ENCODE data around the gene IFFO2.
"Not testable (repeated sequence)": the region's sequence is repeated elsewhere in the genome, so short reads cannot be mapped to it uniquely, and the experiment has no call there.

Gene IFFO2

GRCh38 chr1:18871401-18872070, 84.9 kb downstream of the IFFO2 start:
- DNase-seq, result no peak

DNA sequence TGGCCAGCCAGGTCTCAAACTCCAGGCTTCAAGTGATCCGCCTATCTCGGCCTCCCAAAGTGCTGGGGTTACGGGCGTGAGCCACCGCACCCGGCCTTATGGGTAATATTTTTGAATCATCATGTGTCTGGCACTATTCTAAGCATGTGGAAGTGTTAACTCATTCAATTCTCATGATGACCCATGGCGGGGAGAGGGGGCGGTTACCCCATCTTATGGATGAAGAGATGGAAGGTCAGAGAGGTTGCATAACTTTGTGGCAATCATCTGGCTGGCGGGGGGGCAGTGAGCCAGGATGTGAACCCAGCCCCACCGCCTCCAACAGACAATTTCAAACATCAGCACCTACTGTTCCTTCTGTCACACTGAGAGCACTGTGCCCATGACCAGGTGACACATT, 85.5 kb downstream of the IFFO2 start:
- DNase-seq, result no peak

DNA sequence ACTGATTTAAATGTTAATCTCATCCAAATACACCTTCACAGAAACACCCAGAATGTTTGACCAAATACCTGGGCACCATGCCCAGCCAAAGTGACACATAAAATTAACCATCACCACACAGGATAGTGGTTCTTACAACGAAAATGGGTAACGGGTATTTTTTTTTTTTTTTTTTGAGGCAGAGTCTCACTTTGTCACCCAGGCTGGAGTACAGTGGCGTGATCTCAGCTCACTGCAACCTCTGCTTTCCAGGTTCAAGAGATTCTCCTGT, 85.9 kb downstream of the IFFO2 start:
- not testable (repeated sequence) for DNase-seq

DNA sequence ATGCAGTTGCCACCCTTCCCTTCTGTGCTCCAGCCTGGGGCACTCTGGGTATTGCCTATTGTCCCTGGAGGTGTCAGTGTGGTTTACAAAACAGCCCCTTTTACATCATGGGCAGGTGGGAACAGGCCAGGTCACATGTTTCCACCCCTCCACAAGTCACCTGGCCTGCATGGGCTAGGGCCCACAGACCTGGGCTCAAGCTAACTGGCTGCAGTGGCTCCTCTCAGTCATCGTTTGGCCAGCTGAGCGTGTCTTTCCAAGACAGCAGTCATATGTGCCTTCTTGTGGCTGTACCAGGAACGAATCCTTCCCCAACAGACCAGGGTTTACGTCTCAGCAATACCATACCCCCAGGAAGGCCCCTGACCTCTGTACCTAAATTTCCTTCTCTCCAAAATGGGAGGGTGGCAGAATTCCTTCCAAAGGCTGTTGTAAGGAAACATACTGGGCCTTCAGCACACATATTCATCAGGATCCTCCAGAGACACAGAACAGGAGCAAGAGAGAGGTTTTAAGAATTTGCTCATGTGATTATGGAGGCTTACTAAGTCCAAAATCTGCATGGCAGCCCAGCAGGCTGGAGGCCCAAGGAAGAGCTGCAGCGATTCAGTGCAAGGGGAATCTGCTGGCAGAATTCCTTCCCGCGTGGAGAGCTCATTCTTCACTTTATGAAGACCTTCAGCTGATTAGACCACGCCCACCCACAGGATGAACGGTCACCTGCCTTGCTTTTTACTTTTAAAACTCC, 86.5 kb downstream of the IFFO2 start:
- no peak for DNase-seq

- DNase-seq, result no peak
These were observed 87.6 kb downstream of the IFFO2 start for GRCh38 chr1:18868801-18869424.

- no peak for DNase-seq
These were observed 88.1 kb downstream of the IFFO2 start for GRCh38 chr1:18868354-18868753.

- no peak for DNase-seq
These were observed 89.6 kb downstream of the IFFO2 start for GRCh38 chr1:18866846-18867245.

- DNase-seq, result no peak
These were observed 90.2 kb downstream of the IFFO2 start for GRCh38 chr1:18866314-18866713.

- no peak for DNase-seq
These were observed 91.3 kb downstream of the IFFO2 start for GRCh38 chr1:18865176-18865575.

- no peak for DNase-seq
These were observed 94.9 kb downstream of the IFFO2 start for GRCh38 chr1:18861590-18861989.

DNA sequence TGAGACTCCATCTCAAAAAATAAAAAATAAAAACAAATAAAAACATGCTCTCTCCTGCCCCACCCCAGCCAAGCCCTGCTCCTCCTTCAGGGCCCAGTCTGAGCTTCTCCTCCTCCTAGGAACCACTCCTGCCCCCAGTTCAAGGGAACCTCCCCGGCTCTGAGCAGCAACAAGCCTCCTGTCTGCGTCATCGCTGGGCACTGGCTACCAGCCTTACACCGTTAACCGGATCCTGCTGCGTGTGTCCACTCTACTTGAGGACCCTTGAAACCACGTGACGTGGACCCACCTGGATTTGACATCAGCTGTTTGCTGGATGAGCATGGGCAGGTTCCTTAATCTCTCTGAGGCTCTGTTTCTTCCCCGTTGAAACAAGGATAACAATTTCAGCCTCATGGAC, 95.4 kb downstream of the IFFO2 start:
- no peak for DNase-seq

- no peak for DNase-seq
These were observed 96.9 kb downstream of the IFFO2 start, which contains the start of gene TAS1R2 for GRCh38 chr1:18859560-18859959. TAS1R2 (minus strand) TSS chr1:18859660; CDS start chr1:18859660, 0 bp downstream.

- no peak for DNase-seq
These were observed 98.3 kb downstream of the IFFO2 start for GRCh38 chr1:18858070-18858688.

- DNase-seq, result no peak
These were observed 100.0 kb downstream of the IFFO2 start for GRCh38 chr1:18856435-18856834.

DNA sequence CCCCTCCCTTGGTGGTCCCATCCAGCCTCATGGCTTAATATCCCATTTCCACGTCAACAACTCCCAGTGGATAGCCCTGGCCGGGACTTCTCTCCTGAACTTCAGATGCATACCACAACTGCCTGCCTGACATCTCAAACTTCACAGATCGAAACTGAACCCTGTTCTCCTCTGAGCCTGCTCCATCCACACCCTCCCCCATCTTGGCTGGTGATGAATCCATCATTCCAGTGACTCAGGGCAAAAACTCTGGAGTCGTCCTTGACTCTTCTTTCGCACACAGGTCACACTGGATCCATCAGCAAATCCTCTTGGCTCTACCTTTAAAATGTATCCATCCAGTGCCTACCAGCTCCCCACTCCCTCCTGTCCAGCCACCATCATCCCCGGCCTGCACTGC, 100.9 kb downstream of the IFFO2 start:
- DNase-seq, result peak; percentile 2

DNA sequence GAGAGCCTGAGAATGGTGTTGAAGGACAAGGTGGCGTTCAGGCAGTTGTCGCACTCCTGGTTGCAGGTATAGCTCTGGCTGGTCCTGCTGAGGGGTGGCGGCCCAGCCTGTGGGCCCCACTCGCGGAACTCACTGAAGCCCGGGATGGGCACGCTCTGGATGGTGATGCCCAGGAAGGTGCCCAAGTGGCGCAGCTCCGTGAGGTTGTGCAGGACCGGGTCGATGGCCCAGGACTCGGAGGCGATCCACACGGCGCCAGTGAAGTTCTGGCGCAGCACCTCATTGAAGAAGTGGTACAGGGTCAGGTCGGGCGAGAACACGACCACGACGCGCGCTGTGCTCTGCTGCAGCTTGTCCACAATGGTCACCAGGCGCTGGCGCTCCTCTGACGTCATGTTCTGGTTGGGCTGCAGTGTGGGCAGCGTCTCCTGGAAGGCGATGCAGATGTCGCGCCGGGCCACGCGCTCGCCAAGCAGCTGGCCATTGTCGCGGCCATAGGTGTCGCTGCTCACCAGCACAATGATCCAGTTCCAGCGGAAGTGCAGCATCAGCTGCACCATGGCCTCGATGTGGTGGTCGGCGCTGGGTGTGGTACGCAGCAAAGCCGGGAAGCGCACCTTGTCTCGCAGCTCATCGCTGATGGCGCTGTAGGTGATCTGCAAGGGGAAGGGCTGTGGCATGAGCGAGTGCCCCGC, 102.0 kb downstream of the IFFO2 start:
- no peak for DNase-seq
